GM12874 (cell line): ENCODE measurements around the gene UBA3.

ENCODE experiments used
- TF ChIP-seq, protein P1 (sequence below): IDR thresholded peaks from 2 replicates; pipeline ENCODE4 v1.5.1; 2011; ENCODE audit warnings: low read depth, mild to moderate bottlenecking, control low read depth, low read length, moderate library complexity; ENCODE audit not compliant: insufficient read depth

UBA3 gene

GRCh38 chr3:69048990-69049389 is 31.2 kb downstream of the UBA3 start:
- TF ChIP-seq, protein P1, sequence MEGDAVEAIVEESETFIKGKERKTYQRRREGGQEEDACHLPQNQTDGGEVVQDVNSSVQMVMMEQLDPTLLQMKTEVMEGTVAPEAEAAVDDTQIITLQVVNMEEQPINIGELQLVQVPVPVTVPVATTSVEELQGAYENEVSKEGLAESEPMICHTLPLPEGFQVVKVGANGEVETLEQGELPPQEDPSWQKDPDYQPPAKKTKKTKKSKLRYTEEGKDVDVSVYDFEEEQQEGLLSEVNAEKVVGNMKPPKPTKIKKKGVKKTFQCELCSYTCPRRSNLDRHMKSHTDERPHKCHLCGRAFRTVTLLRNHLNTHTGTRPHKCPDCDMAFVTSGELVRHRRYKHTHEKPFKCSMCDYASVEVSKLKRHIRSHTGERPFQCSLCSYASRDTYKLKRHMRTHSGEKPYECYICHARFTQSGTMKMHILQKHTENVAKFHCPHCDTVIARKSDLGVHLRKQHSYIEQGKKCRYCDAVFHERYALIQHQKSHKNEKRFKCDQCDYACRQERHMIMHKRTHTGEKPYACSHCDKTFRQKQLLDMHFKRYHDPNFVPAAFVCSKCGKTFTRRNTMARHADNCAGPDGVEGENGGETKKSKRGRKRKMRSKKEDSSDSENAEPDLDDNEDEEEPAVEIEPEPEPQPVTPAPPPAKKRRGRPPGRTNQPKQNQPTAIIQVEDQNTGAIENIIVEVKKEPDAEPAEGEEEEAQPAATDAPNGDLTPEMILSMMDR, result no peak

DNA sequence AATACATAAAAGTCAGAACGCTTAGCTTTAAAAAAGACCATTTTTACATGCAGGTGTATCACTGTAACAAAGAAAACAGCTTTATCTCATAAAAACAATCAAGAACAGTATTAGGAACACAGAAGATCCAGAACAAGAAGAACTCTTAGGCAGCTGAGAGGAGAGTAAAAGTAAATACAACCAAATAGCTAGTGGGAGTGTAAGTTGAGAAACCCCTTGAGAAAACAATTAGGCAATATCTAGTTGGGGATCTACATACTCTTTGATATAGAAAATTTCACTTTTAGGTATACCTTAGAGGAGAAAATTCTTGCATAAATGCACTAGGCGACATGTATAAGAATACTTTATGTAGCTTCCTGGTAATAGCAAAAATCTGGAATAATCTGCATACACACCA is 35.6 kb downstream of the UBA3 start:
- TF ChIP-seq, protein P1, result no peak

- TF ChIP-seq, protein P1, result no peak
Observed at GRCh38 chr3:69033470-69033869, 46.7 kb downstream of the UBA3 start.

DNA sequence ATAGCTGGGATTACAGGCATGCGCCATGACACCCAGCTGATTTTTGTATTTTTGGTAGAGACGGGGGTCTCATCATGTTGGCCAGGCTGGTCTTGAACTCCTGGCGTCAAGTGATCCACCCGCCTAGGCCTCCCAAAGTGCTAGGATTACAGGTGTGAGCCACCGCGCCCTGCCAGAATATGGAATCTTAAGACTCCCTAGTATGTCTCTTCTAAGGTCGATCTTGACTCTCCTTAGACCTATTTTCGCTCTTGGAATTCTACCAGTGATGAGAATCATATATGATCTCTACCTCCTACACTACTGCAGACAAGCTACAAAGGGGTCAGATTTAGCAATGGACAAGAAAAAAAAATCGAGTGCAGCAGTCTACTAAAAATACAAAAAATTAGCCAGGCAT is 47.4 kb downstream of the UBA3 start:
- TF ChIP-seq, protein P1, result no peak

GRCh38 chr3:69032142-69032541 is 48.0 kb downstream of the UBA3 start:
- TF ChIP-seq, protein P1, result no peak

- TF ChIP-seq, protein P1, result no peak
Observed at GRCh38 chr3:69031635-69032034, 48.5 kb downstream of the UBA3 start.

DNA sequence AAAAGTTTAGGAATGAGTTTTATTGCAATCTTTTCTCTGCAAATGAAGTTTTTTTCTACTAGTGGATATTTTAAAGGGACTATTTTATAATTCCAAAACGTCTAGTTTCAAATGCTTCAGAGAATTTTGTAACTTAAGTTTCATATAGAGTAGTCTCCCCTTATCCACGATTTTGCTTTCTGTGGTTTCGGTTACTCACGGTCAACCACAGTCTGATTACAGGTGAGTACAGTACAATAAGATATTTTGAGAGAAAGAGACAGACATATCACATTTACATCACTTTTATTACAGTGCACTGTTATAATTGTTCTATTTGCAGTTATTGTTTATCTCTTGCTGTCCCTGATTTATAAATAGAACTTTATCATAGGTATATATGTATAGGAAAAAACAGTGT is 59.3 kb downstream of the UBA3 start:
- TF ChIP-seq, protein P1, result no peak

DNA sequence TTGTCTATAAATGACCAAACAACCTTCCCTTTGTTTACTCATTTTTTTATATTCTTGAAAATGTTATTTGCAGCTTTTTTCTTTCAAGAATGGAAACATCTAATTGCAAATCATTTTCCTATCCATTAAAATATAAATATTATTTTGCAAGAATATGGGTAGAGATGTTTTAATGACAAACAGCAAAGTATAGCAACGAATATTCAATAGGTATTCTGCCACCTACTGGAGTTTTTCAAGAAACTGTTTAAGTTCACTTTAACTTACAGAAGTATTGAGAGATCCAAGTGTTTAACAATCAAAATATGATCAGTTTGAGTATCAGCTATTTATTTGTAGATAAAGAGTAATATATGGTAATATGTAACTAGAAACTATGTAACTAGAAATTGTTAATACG is 59.7 kb downstream of the UBA3 start:
- TF ChIP-seq, protein P1, result no peak
